ENCODE results near the gene MIS18BP1.

The MIS18BP1 gene

GRCh38 chr14:45258073-45258472 is 5.1 kb upstream of the MIS18BP1 start:
- no peak for DNase-seq (ENCODE audit: low read depth, low spot score)
- in situ Hi-C loops (cut with HindIII; ENCODE audit: low sequenced_read_pairs), result no loop called here
- TF ChIP-seq CTCF (IDR thresholded peaks at IDR 0.05; ENCODE audit: low read depth, low read length), result no peak
- H3K4me3 ChIP-seq (ENCODE audit: low read depth, low read length), result no peak overlapping the region

- no peak for TF ChIP-seq CTCF (IDR thresholded peaks at IDR 0.05; ENCODE audit: low read depth, low read length)
- no peak overlapping the region for H3K4me3 ChIP-seq (ENCODE audit: low read depth, low read length)
- in situ Hi-C loops (cut with HindIII; ENCODE audit: low sequenced_read_pairs), result no loop called here
- DNase-seq (ENCODE audit: low read depth, low spot score), result no peak
These were observed 1.8 kb upstream of the MIS18BP1 start for GRCh38 chr14:45254771-45255170.

GRCh38 chr14:45253754-45254310 is 830 bp upstream of the MIS18BP1 start:
- H3K4me3 ChIP-seq (ENCODE audit: low read depth, low read length), result peak overlapping the region; percentile 80
- no peak for DNase-seq (ENCODE audit: low read depth, low spot score)
- in situ Hi-C loops (cut with HindIII; ENCODE audit: low sequenced_read_pairs), result no loop called here
- TF ChIP-seq CTCF (IDR thresholded peaks at IDR 0.05; ENCODE audit: low read depth, low read length), result no peak

- peak overlapping the region; percentile 80 for H3K4me3 ChIP-seq (ENCODE audit: low read depth, low read length)
- no peak for TF ChIP-seq CTCF (IDR thresholded peaks at IDR 0.05; ENCODE audit: low read depth, low read length)
- in situ Hi-C loops (cut with HindIII; ENCODE audit: low sequenced_read_pairs), result no loop called here
- DNase-seq (ENCODE audit: low read depth, low spot score), result no peak
These were observed 484 bp downstream of the MIS18BP1 start for GRCh38 chr14:45252366-45253069.

GRCh38 chr14:45251912-45252311 is 1.1 kb downstream of the MIS18BP1 start:
- no peak for TF ChIP-seq CTCF (IDR thresholded peaks at IDR 0.05; ENCODE audit: low read depth, low read length)
- peak overlapping the region; percentile 80 for H3K4me3 ChIP-seq (ENCODE audit: low read depth, low read length)
- in situ Hi-C loops (cut with HindIII; ENCODE audit: low sequenced_read_pairs), result no loop called here
- peak; percentile 36 for DNase-seq (ENCODE audit: low read depth, low spot score)

- DNase-seq (ENCODE audit: low read depth, low spot score), result peak; percentile 71
- H3K4me3 ChIP-seq (ENCODE audit: low read depth, low read length), result peak overlapping the region; percentile 3
- in situ Hi-C loops (cut with HindIII; ENCODE audit: low sequenced_read_pairs), result no loop called here
- no peak for TF ChIP-seq CTCF (IDR thresholded peaks at IDR 0.05; ENCODE audit: low read depth, low read length)
These were observed 3.0 kb downstream of the MIS18BP1 start for GRCh38 chr14:45249856-45250575.

All from astrocyte of the spinal cord (primary cell).